Suprapubic skin (tissue), 4 donors: ENCODE data around the gene WDR86.

Source experiments
- CTCF ChIP-seq, 2 donors: fragments of 200-600 bp in 1 of 2; fragments of 450-650 bp in 1 of 2; sonication (generic) in 1 of 2; IDR thresholded peaks; one replicate each; pipeline ENCODE4 v1.5.1; 2016 to 2019; ENCODE audit warnings: antibody characterized with exemption in 2 of 2, mild to moderate bottlenecking in 1 of 2, moderate library complexity in 1 of 2
- POLR2A ChIP-seq, 2 donors: fragments of 450-650 bp; IDR thresholded peaks; one replicate each; pipeline ENCODE4 v1.6.1; 2017; ENCODE audit warnings: antibody characterized with exemption in 2 of 2, mild to moderate bottlenecking in 2 of 2, moderate library complexity in 2 of 2
- POLR2AphosphoS5 ChIP-seq, 3 donors: sonication (generic); formaldehyde crosslinking; IDR thresholded peaks; one replicate each; pipeline ENCODE4 v1.6.1; 2017; ENCODE audit warnings: antibody characterized with exemption in 3 of 3

GRCh38 chr7:151375530-151376217, 34.2 kb downstream of the WDR86 start:
- no peak for TF ChIP-seq CTCF (IDR thresholded peaks at IDR 0.05)
- no peak for TF ChIP-seq POLR2A (IDR thresholded peaks at IDR 0.05)
- TF ChIP-seq POLR2AphosphoS5 (IDR thresholded peaks at IDR 0.05) = no peak
